ENCODE results near the gene SOX6.

DNA sequence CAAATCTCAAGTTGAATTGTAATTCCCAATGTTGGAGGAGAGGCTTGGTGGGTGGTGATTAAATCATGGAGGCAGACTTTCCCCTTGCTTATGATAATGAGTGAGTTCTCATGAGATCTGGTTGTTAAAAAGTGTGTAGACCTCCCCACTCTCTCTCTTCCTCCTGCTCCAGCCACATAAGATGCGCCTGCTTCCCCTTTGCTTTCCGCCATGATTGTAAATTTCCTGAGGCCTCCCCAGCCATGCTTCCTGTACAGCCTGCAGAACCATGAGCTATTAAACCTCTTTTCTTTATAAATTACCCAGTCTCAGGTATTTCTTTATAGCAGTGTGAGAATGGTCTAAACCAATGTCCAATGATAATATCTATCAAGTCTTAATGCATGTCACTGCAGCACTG is 34.2 kb downstream of the SOX6 start:
- no peak for TF ChIP-seq POLR2A (IDR thresholded peaks at IDR 0.05; ENCODE audit: low read depth, low read length)
- no peak for TF ChIP-seq TAF1 (IDR thresholded peaks at IDR 0.05; ENCODE audit: low read depth, low read length)
- TF ChIP-seq SPI1 (IDR thresholded peaks at IDR 0.05; ENCODE audit: low read depth, low read length) = no peak
- no peak for TF ChIP-seq POLR2AphosphoS5 (IDR thresholded peaks at IDR 0.05; ENCODE audit: low read depth, low read length)

Data from GM12891 (cell line).